CD4-positive, alpha-beta T cell treated with Interleukin-1 beta for 1 hour (primary cell): Measurements from ENCODE around the gene TNK2.
"Not testable (repeated sequence)": the region's sequence is repeated elsewhere in the genome, so short reads cannot be mapped to it uniquely, and the experiment has no call there.

Source experiments
- DNase-seq, 2 donors: peaks; one replicate each; pipeline ENCODE4 v3.0.0-alpha.2; 2020 to 2022

TNK2 gene

GRCh38 chr3:195844671-195845218 lies 63.6 kb downstream of the TNK2 start:
- DNase-seq = no peak

GRCh38 chr3:195839260-195840010 lies 68.9 kb downstream of the TNK2 start:
- DNase-seq = no peak

GRCh38 chr3:195838714-195839113 lies 69.6 kb downstream of the TNK2 start:
- no peak for DNase-seq

- DNase-seq = no peak
Measured at GRCh38 chr3:195836476-195837135, 71.7 kb downstream of the TNK2 start.

- no peak for DNase-seq
Measured at GRCh38 chr3:195835791-195836190, 72.6 kb downstream of the TNK2 start.

GRCh38 chr3:195834675-195835583 lies 73.4 kb downstream of the TNK2 start:
- no peak for DNase-seq

GRCh38 chr3:195829897-195830254 lies 78.5 kb downstream of the TNK2 start:
- no peak for DNase-seq

- no peak for DNase-seq
Measured at GRCh38 chr3:195828762-195829161, 79.6 kb downstream of the TNK2 start.

GRCh38 chr3:195825857-195826804 lies 82.2 kb downstream of the TNK2 start:
- DNase-seq = no peak

GRCh38 chr3:195825191-195825588 lies 83.2 kb downstream of the TNK2 start:
- DNase-seq = no peak

- not testable (repeated sequence) for DNase-seq
Measured at GRCh38 chr3:195824425-195825190, 83.7 kb downstream of the TNK2 start.

- DNase-seq = no peak
Measured at GRCh38 chr3:195823999-195824398, 84.4 kb downstream of the TNK2 start.

- DNase-seq = no peak
Measured at GRCh38 chr3:195823280-195823679, 85.1 kb downstream of the TNK2 start.

GRCh38 chr3:195822131-195822696 lies 86.1 kb downstream of the TNK2 start:
- no peak for DNase-seq

- DNase-seq = no peak
Measured at GRCh38 chr3:195821403-195822130, 86.8 kb downstream of the TNK2 start.

- no peak for DNase-seq
Measured at GRCh38 chr3:195820901-195821300, 87.5 kb downstream of the TNK2 start.

- DNase-seq = no peak
Measured at GRCh38 chr3:195820186-195820585, 88.2 kb downstream of the TNK2 start.

GRCh38 chr3:195818301-195818700 lies 90.0 kb downstream of the TNK2 start:
- no peak for DNase-seq

- no peak for DNase-seq
Measured at GRCh38 chr3:195817578-195818135, 90.7 kb downstream of the TNK2 start.
